MM.1S (cell line): ENCODE measurements around the gene SLC15A3.
"Not testable (repeated sequence)": the region's sequence is repeated elsewhere in the genome, so short reads cannot be mapped to it uniquely, and the experiment has no call there.

Experiments used
- DNase-seq: peaks from one replicate; pipeline ENCODE4 v3.0.0-alpha.2; 2015
- H2AFZ ChIP-seq: fragments of 300-600 bp; sonication (generic); 2 replicates; pipeline ENCODE4 v1.6.0; 2016; ENCODE audit warnings: antibody characterized with exemption, low read length
- H3F3A ChIP-seq: fragments of 300-600 bp; sonication (generic); 2 replicates; pipeline ENCODE4 v1.6.1; 2016; ENCODE audit warnings: mild to moderate bottlenecking, antibody characterized with exemption, low read length, moderate library complexity, mixed read lengths; ENCODE audit not compliant: insufficient read depth
- H3K27ac ChIP-seq: fragments of 300-600 bp; sonication (generic); 2 replicates; pipeline ENCODE4 v1.5.1; 2016; ENCODE audit warnings: mild to moderate bottlenecking, low read length
- H3K27me3 ChIP-seq: fragments of 300-600 bp; sonication (generic); replicated peaks from 2 replicates; pipeline ENCODE4 v1.6.0; 2016; ENCODE audit warnings: low read length; ENCODE audit not compliant: insufficient read depth
- H3K36me3 ChIP-seq: fragments of 300-600 bp; sonication (generic); replicated peaks from 2 replicates; pipeline ENCODE4 v1.6.1; 2016; ENCODE audit warnings: mild to moderate bottlenecking, low read length, mixed read lengths; ENCODE audit not compliant: insufficient read depth
- H3K4me1 ChIP-seq: fragments of 300-600 bp; sonication (generic); 2 replicates; pipeline ENCODE4 v1.6.1; 2016; ENCODE audit warnings: low read length, mixed read lengths
- H3K4me2 ChIP-seq: fragments of 300-600 bp; sonication (generic); 2 replicates; pipeline ENCODE4 v1.6.0; 2016; ENCODE audit warnings: low read depth, low read length
- H3K4me3 ChIP-seq: fragments of 300-600 bp; sonication (generic); 2 replicates; pipeline ENCODE4 v1.5.1; 2016; ENCODE audit warnings: low read length, mixed read lengths
- H3K79me2 ChIP-seq: fragments of 300-600 bp; sonication (generic); 2 replicates; pipeline ENCODE4 v1.6.1; 2016; ENCODE audit warnings: mixed run types, low read length, mixed read lengths
- H3K9ac ChIP-seq: fragments of 300-600 bp; sonication (generic); 2 replicates; pipeline ENCODE4 v1.6.1; 2016; ENCODE audit warnings: low read length, mixed read lengths
- H3K9me2 ChIP-seq: fragments of 300-600 bp; sonication (generic); replicated peaks from 2 replicates; pipeline ENCODE4 v1.6.1; 2016; ENCODE audit warnings: mild to moderate bottlenecking, low read length, mixed read lengths; ENCODE audit not compliant: insufficient read depth
- H3K9me3 ChIP-seq: fragments of 300-600 bp; sonication (generic); replicated peaks from 2 replicates; pipeline ENCODE4 v1.6.1; 2016; ENCODE audit warnings: mild to moderate bottlenecking, low read length, mixed read lengths; ENCODE audit not compliant: insufficient read depth
- H4K20me1 ChIP-seq: fragments of 300-600 bp; sonication (generic); 2 replicates; pipeline ENCODE4 v1.6.1; 2016; ENCODE audit warnings: mild to moderate bottlenecking, low read length, moderate library complexity, mixed read lengths; ENCODE audit not compliant: insufficient read depth
- CTCF ChIP-seq: fragments of 300-600 bp; sonication (generic); IDR thresholded peaks from 2 replicates; pipeline ENCODE4 v1.5.1; 2016; ENCODE audit warnings: antibody characterized with exemption, low read length, mixed read lengths
- EZH2 ChIP-seq: fragments of 300-600 bp; sonication (generic); optimal IDR thresholded peaks from 2 replicates; pipeline ENCODE3; 2017; ENCODE audit warnings: low read depth, mild to moderate bottlenecking, antibody characterized with exemption, low read length, mixed read lengths
- EZH2phosphoT487 ChIP-seq: fragments of 300-600 bp; sonication (generic); IDR thresholded peaks from 2 replicates; pipeline ENCODE4 v1.6.1; 2018; ENCODE audit warnings: antibody characterized with exemption, low read length

The SLC15A3 gene

GRCh38 chr11:60977836-60978235, 25.9 kb upstream of the SLC15A3 start:
- Histone ChIP-seq H4K20me1 (no peaks in the 10 kb centered on the region), H3K9me3 (no peaks in the 10 kb centered on the region), H3K79me2 (no peaks in the 10 kb centered on the region), H3K4me3 (no peak overlapping the region), H3K9me2 (no peaks in the 10 kb centered on the region), H3K4me1 (no peaks in the 10 kb centered on the region), H3F3A (no peaks in the 10 kb centered on the region), H3K9ac (no peak overlapping the region), H3K27ac (no peak overlapping the region), H3K27me3 (no peaks in the 10 kb centered on the region), H3K36me3 (no peaks in the 10 kb centered on the region), H3K4me2 (no peak overlapping the region), H2AFZ (no peak overlapping the region)
- TF ChIP-seq CTCF (no peak), EZH2 (no peak), EZH2phosphoT487 (no peak)
- no peak for DNase-seq

- no peak for DNase-seq
- H3K4me2 ChIP-seq: no peak overlapping the region
- no peak overlapping the region for H2AFZ ChIP-seq
- H3K79me2 ChIP-seq: no peaks in the 10 kb centered on the region
- H3K27ac ChIP-seq: no peak overlapping the region
- H3K9me3 ChIP-seq: no peaks in the 10 kb centered on the region
- TF ChIP-seq CTCF (no peak), EZH2phosphoT487 (no peak), EZH2 (no peak)
- no peak overlapping the region for H3K4me3 ChIP-seq
- H3K27me3 ChIP-seq: no peaks in the 10 kb centered on the region
- no peaks in the 10 kb centered on the region for H4K20me1 ChIP-seq
- no peaks in the 10 kb centered on the region for H3K4me1 ChIP-seq
- no peaks in the 10 kb centered on the region for H3K36me3 ChIP-seq
- H3K9me2 ChIP-seq: no peaks in the 10 kb centered on the region
- H3K9ac ChIP-seq: no peak overlapping the region
- no peaks in the 10 kb centered on the region for H3F3A ChIP-seq
These were observed 25.2 kb upstream of the SLC15A3 start for GRCh38 chr11:60977224-60977623.

- Histone ChIP-seq H3K36me3 (no peaks in the 10 kb centered on the region), H3K4me3 (no peak overlapping the region), H4K20me1 (no peaks in the 10 kb centered on the region), H3K9me3 (no peaks in the 10 kb centered on the region), H2AFZ (no peak overlapping the region), H3F3A (no peaks in the 10 kb centered on the region), H3K9ac (no peak overlapping the region), H3K27me3 (no peaks in the 10 kb centered on the region), H3K9me2 (no peaks in the 10 kb centered on the region), H3K79me2 (no peaks in the 10 kb centered on the region), H3K4me1 (no peaks in the 10 kb centered on the region), H3K27ac (no peak overlapping the region), H3K4me2 (no peak overlapping the region)
- TF ChIP-seq EZH2 (no peak), EZH2phosphoT487 (no peak), CTCF (no peak)
- DNase-seq: no peak
These were observed 22.8 kb upstream of the SLC15A3 start for GRCh38 chr11:60974726-60975125.

- not testable (repeated sequence) for H4K20me1 ChIP-seq, H3K4me2 ChIP-seq, H3F3A ChIP-seq, H2AFZ ChIP-seq, H3K4me1 ChIP-seq, H3K9me2 ChIP-seq, H3K4me3 ChIP-seq, DNase-seq, H3K9ac ChIP-seq, H3K27ac ChIP-seq, H3K27me3 ChIP-seq, H3K79me2 ChIP-seq, H3K9me3 ChIP-seq, H3K36me3 ChIP-seq
These were observed 22.3 kb upstream of the SLC15A3 start for GRCh38 chr11:60974316-60974715.
